Smooth muscle cell (in vitro differentiated cells): ENCODE results near the gene ENDOV. TPM values are rescaled to one million over a fixed set of nuclear protein-coding genes. Genes with fewer than 3 reads are reported as not detected.

Source experiments
- DNase-seq: peaks from one replicate; lab custom pipeline; 2025; ENCODE audit not compliant: unreplicated experiment; lab: John Stamatoyannopoulos, UW
- H2AFZ ChIP-seq: fragments of 200-600 bp; sonication (generic); 2 replicates; pipeline ENCODE4 v1.6.0; 2016; ENCODE audit warnings: antibody characterized with exemption, low read depth, mild to moderate bottlenecking
- H3F3A ChIP-seq: fragments of 200-600 bp; sonication (generic); 2 replicates; pipeline ENCODE4 v1.6.0; 2017; ENCODE audit warnings: antibody characterized with exemption, low read depth
- H3K27ac ChIP-seq: fragments of 200-600 bp; sonication (generic); 2 replicates; pipeline ENCODE4 v1.5.1; 2016; ENCODE audit warnings: low read depth, mild to moderate bottlenecking
- H3K27me3 ChIP-seq: fragments of 200-600 bp; sonication (generic); 2 replicates; pipeline ENCODE4 v1.6.1; 2016; ENCODE audit warnings: low read depth, mild to moderate bottlenecking
- H3K36me3 ChIP-seq: fragments of 200-600 bp; sonication (generic); 2 replicates; pipeline ENCODE4 v1.5.1; 2016; ENCODE audit warnings: low read depth
- H3K4me1 ChIP-seq: fragments of 200-600 bp; sonication (generic); 2 replicates; pipeline ENCODE4 v1.5.1; 2016; ENCODE audit warnings: low read depth
- H3K4me2 ChIP-seq: fragments of 200-600 bp; sonication (generic); 2 replicates; pipeline ENCODE4 v1.6.0; 2016; ENCODE audit warnings: mild to moderate bottlenecking
- H3K4me3 ChIP-seq: fragments of 200-600 bp; sonication (generic); 2 replicates; pipeline ENCODE4 v1.5.1; 2016; ENCODE audit warnings: mild to moderate bottlenecking
- H3K79me2 ChIP-seq: fragments of 200-600 bp; sonication (generic); 2 replicates; pipeline ENCODE4 v1.6.0; 2016; ENCODE audit warnings: low read depth, mild to moderate bottlenecking
- H3K9ac ChIP-seq: fragments of 200-600 bp; sonication (generic); 2 replicates; pipeline ENCODE4 v1.6.0; 2016; ENCODE audit warnings: low read depth
- H3K9me3 ChIP-seq: fragments of 200-600 bp; sonication (generic); replicated peaks from 2 replicates; pipeline ENCODE4 v1.5.1; 2016; ENCODE audit warnings: low read depth
- H4K20me1 ChIP-seq: fragments of 200-600 bp; sonication (generic); 2 replicates; pipeline ENCODE4 v1.6.0; 2016; ENCODE audit warnings: low read depth
- WGBS: methylation state at CpG from one replicate; pipeline ENCODE4 v1.1.7; 2016; ENCODE audit warnings: low lambda C conversion rate; 5-methylcytosine and 5-hydroxymethylcytosine counted together
- polyA plus RNA-seq: library from polyadenylated mRNA; unstranded; fragments of >200 nt; fragmentation: Nextera tagmentation; extraction: Ambion mirVana; gene quantifications from 2 replicates; pipeline ENCODE4 v1.2.1, GENCODE V29; 2016
- total RNA-seq: library from RNA; depleted of rRNA; stranded (reverse); fragments of >200 nt; gene quantifications from 2 replicates; pipeline ENCODE4 v1.2.3, GENCODE V29; 2014
- TF ChIP-seq, protein P1 (sequence below): fragments of 200-600 bp; sonication (generic); IDR thresholded peaks from 2 replicates; pipeline ENCODE4 v1.5.1; 2017; ENCODE audit warnings: borderline replicate concordance, mild to moderate bottlenecking, antibody characterized with exemption; ENCODE audit not compliant: insufficient read depth, poor library complexity, severe bottlenecking

ENDOV gene
- total and polyA plus RNA-seq, 2 experiments from 2014 or later, result 31.6 to 59.7 TPM

DNA sequence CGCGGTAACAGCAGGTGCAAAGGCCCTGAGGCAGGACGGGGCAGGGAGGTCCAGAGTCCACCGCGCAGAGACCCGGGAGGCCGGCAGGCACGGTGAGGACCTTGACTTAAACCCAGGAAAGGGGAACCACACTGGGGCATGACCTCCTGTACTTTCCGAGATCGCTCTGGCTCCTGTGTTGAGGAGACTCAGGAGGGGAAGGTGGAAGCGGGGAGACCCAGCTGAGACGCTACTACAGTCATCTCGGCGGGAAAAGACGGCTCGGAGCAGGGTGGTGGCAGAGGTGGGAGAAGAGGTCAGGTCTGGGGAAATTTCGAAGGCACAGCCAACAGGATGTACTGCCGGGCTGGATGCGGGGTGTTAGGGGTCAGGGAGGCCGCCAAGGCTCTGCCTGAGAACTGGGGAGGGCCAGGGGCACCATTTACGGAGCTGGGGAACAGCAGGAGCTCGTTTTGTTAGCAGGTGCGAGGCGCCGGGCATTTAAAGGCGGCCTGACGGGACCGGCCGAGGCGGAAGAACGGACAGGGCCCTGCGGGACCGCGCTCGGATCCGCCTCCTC lies 39.1 kb downstream of the ENDOV start:
- H3K9ac ChIP-seq, result peak overlapping the region; percentile 98
- no peaks in the 10 kb centered on the region for H3F3A ChIP-seq
- TF ChIP-seq, protein P1, sequence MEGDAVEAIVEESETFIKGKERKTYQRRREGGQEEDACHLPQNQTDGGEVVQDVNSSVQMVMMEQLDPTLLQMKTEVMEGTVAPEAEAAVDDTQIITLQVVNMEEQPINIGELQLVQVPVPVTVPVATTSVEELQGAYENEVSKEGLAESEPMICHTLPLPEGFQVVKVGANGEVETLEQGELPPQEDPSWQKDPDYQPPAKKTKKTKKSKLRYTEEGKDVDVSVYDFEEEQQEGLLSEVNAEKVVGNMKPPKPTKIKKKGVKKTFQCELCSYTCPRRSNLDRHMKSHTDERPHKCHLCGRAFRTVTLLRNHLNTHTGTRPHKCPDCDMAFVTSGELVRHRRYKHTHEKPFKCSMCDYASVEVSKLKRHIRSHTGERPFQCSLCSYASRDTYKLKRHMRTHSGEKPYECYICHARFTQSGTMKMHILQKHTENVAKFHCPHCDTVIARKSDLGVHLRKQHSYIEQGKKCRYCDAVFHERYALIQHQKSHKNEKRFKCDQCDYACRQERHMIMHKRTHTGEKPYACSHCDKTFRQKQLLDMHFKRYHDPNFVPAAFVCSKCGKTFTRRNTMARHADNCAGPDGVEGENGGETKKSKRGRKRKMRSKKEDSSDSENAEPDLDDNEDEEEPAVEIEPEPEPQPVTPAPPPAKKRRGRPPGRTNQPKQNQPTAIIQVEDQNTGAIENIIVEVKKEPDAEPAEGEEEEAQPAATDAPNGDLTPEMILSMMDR, result no peak
- no peaks in the 10 kb centered on the region for H3K36me3 ChIP-seq
- H3K4me1 ChIP-seq, result peaks cover 9% of the 10 kb centered on the region
- peak overlapping the region; percentile 99 for H3K27ac ChIP-seq
- DNase-seq, result no peak
- peak overlapping the region; percentile 91 for H3K4me2 ChIP-seq
- no peaks in the 10 kb centered on the region for H3K79me2 ChIP-seq
- 45% methylated on average over 34 of the region's 36 CpGs for WGBS
- H3K4me3 ChIP-seq, result peak overlapping the region; percentile 71
- H3K9me3 ChIP-seq, result no peaks in the 10 kb centered on the region
- no peaks in the 10 kb centered on the region for H4K20me1 ChIP-seq
- peak overlapping the region; percentile 60 for H2AFZ ChIP-seq
- H3K27me3 ChIP-seq, result peaks cover under 1% of the 10 kb centered on the region

DNA sequence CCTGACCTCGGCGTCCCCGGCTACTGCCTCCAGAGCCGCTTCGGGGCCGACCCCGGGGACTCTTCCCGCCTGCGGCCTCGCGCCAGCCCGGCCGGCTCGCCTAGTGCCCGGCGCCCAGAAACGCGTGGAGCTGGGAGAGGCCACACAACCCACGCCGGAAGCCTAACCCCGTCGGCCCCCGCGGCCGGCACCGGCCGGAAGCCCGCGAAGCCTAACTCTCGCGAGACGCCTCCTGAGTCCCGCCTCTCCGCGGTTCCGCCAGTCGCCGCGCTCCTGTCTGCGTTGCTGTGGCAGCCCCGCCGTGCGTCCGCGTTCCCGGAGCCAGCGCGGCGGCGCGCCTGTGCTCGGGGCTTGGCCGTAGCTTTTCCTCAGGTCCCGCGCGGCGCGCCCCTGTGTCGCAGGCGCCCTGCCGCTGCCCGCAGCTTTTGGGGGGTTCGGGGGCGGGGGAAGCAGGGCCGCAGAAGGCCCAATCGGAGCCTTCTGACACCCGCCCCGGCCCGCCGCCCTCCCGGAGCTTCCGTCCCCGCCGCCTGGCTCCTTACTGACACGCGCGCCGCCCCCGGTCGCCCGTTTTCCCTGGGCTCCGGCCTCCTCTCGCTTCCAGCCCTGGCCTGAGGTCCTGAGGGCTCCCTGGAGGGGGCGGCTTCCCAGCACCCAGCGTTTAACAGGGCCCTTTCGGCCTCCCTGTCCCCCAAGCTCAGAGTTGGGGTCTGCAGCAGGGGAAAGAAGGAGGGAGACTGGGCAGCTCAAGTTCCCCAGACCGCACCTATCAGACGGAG lies 39.8 kb downstream of the ENDOV start:
- H3K27ac ChIP-seq, result peak overlapping the region; percentile 99
- 2% methylated on average over 65 of the region's 88 CpGs for WGBS
- H4K20me1 ChIP-seq, result no peaks in the 10 kb centered on the region
- H3K79me2 ChIP-seq, result no peaks in the 10 kb centered on the region
- no peaks in the 10 kb centered on the region for H3K36me3 ChIP-seq
- peaks cover 7% of the 10 kb centered on the region for H3K27me3 ChIP-seq
- no peaks in the 10 kb centered on the region for H3K9me3 ChIP-seq
- peak; percentile 95 for DNase-seq
- no peaks in the 10 kb centered on the region for H3F3A ChIP-seq
- H3K4me2 ChIP-seq, result peak overlapping the region; percentile 91
- H3K4me3 ChIP-seq, result peak overlapping the region; percentile 71
- peaks cover 9% of the 10 kb centered on the region for H3K4me1 ChIP-seq
- H3K9ac ChIP-seq, result peak overlapping the region; percentile 98
- TF ChIP-seq, protein P1, result no peak
- peak overlapping the region; percentile 60 for H2AFZ ChIP-seq

DNA sequence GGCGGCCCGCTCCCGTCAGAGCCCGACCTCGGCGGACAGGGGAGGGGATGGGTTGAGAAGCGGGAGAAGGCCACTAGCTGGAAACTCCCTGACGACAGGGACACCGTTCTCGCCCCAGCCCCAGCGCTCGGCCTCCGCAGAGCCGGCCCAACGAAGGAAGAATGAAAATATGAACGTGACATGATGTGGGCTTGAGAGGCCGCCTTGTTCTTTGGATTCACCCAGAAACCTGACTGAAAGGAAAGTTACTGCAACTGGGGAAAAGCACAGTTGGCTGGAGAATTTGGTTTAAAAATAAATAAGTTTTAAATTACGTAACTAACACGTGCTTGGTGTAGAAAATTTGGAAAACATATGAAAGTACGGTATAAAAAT lies 40.4 kb downstream of the ENDOV start:
- Histone ChIP-seq H3K9ac (peak overlapping the region; percentile 98), H3K79me2 (no peaks in the 10 kb centered on the region), H3K4me2 (peak overlapping the region; percentile 91), H4K20me1 (no peaks in the 10 kb centered on the region), H3F3A (no peaks in the 10 kb centered on the region), H3K9me3 (no peaks in the 10 kb centered on the region), H3K27me3 (peaks cover 8% of the 10 kb centered on the region), H3K4me3 (peak overlapping the region; percentile 71), H3K27ac (peak overlapping the region; percentile 99), H2AFZ (peak overlapping the region; percentile 60), H3K4me1 (peaks cover 9% of the 10 kb centered on the region), H3K36me3 (no peaks in the 10 kb centered on the region)
- no peak for DNase-seq
- TF ChIP-seq, protein P1, result no peak
- WGBS, result 7% methylated on average over 19 of the region's 20 CpGs
